ENCODE data around the gene PTPRG.

GRCh38 chr3:61600195-61600594 is 38.8 kb downstream of the PTPRG start:
- TF ChIP-seq, protein P1, sequence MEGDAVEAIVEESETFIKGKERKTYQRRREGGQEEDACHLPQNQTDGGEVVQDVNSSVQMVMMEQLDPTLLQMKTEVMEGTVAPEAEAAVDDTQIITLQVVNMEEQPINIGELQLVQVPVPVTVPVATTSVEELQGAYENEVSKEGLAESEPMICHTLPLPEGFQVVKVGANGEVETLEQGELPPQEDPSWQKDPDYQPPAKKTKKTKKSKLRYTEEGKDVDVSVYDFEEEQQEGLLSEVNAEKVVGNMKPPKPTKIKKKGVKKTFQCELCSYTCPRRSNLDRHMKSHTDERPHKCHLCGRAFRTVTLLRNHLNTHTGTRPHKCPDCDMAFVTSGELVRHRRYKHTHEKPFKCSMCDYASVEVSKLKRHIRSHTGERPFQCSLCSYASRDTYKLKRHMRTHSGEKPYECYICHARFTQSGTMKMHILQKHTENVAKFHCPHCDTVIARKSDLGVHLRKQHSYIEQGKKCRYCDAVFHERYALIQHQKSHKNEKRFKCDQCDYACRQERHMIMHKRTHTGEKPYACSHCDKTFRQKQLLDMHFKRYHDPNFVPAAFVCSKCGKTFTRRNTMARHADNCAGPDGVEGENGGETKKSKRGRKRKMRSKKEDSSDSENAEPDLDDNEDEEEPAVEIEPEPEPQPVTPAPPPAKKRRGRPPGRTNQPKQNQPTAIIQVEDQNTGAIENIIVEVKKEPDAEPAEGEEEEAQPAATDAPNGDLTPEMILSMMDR (IDR thresholded peaks at IDR 0.05) = no peak
- no peak for TF ChIP-seq EP300 (IDR thresholded peaks at IDR 0.05)
- no peak for TF ChIP-seq POLR2A (IDR thresholded peaks at IDR 0.05; ENCODE audit: low read depth)
- TF ChIP-seq POLR2AphosphoS5 (IDR thresholded peaks at IDR 0.05) = no peak

Data from esophagus muscularis mucosa (tissue), 4 donors.